Measurements from ENCODE around the gene CST7. TPM values are rescaled to one million over a fixed set of nuclear protein-coding genes. Genes with fewer than 3 reads are reported as not detected.

The CST7 gene
- total and polyA plus RNA-seq, 2 donors (not counting 3 experiments of a cell fraction or from before 2014, with no cell fraction given) = not detected

GRCh38 chr20:24984961-24985640, 36.0 kb downstream of the CST7 start:
- H4K20me1 ChIP-seq (replicated peaks; ENCODE audit: control insufficient read depth, extremely low read depth, insufficient read depth, low read length) = no peaks in the 10 kb centered on the region
- ChIA-PET CTCF (no interaction called here), POLR2A (no interaction called here)
- DNase-seq (ENCODE audit: low read depth, low spot score) (no peak), FAIRE-seq (no peak)
- no peaks in the 10 kb centered on the region for H3K9me3 ChIP-seq (replicated peaks; ENCODE audit: control insufficient read depth, insufficient read depth, low read length)
- dilution Hi-C loops (cut with MboI; ENCODE audit: extremely low pct_ligation_motif_present, low sequenced_read_pairs) (no loop called here), intact Hi-C loops (cut with micrococcal nuclease) (no loop called here)
- H2AFZ ChIP-seq (ENCODE audit: low read depth, low read length) = no peak overlapping the region
- BruUV-seq (replicated peaks) = no TSS peak
- TF ChIP-seq MYC (IDR thresholded peaks at IDR 0.05; ENCODE audit: low read depth, low read length) = no peak
- TF ChIP-seq FOS (IDR thresholded peaks at IDR 0.05; ENCODE audit: borderline replicate concordance, insufficient read depth, low read length) = no peak
- TF ChIP-seq MAX (IDR thresholded peaks at IDR 0.05; ENCODE audit: insufficient read depth, insufficient read length) = no peak
- TF ChIP-seq, protein P1, sequence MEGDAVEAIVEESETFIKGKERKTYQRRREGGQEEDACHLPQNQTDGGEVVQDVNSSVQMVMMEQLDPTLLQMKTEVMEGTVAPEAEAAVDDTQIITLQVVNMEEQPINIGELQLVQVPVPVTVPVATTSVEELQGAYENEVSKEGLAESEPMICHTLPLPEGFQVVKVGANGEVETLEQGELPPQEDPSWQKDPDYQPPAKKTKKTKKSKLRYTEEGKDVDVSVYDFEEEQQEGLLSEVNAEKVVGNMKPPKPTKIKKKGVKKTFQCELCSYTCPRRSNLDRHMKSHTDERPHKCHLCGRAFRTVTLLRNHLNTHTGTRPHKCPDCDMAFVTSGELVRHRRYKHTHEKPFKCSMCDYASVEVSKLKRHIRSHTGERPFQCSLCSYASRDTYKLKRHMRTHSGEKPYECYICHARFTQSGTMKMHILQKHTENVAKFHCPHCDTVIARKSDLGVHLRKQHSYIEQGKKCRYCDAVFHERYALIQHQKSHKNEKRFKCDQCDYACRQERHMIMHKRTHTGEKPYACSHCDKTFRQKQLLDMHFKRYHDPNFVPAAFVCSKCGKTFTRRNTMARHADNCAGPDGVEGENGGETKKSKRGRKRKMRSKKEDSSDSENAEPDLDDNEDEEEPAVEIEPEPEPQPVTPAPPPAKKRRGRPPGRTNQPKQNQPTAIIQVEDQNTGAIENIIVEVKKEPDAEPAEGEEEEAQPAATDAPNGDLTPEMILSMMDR (IDR thresholded peaks at IDR 0.05; ENCODE audit: extremely low read depth in 1 of 2, insufficient read depth in 1 of 2, low read depth in 1 of 2, low read length in 2 of 2) = no peak
- TF ChIP-seq GATA2 (IDR thresholded peaks at IDR 0.05; ENCODE audit: insufficient read depth, insufficient read length, low read depth, low read length) = no peak
- no peak for TF ChIP-seq POLR2A (IDR thresholded peaks at IDR 0.05; ENCODE audit: low read depth, low read length)
- no peak for TF ChIP-seq POLR2AphosphoS5 (IDR thresholded peaks at IDR 0.05; ENCODE audit: insufficient read depth, low read depth, low read length)
- TF ChIP-seq JUN (IDR thresholded peaks at IDR 0.05; ENCODE audit: borderline replicate concordance, insufficient read depth, insufficient read length, low read depth) = no peak
- TF ChIP-seq EZH2 (IDR thresholded peaks at IDR 0.05; ENCODE audit: borderline replicate concordance, low read depth, low read length, severe bottlenecking) = no peak
- H3K4me1 ChIP-seq (ENCODE audit: control insufficient read depth, extremely low read depth, insufficient read depth, low read length) = no peaks in the 10 kb centered on the region
- no peak overlapping the region for H3K4me2 ChIP-seq (ENCODE audit: insufficient read depth, low read length)
- no peak overlapping the region for H3K4me3 ChIP-seq (replicated peaks in 1 of 3; ENCODE audit: insufficient read depth in 1 of 3, low read depth in 1 of 3, low read length in 3 of 3)
- no peak overlapping the region for H3K27ac ChIP-seq (ENCODE audit: insufficient read depth, low read depth, low read length)
- H3K9ac ChIP-seq (replicated peaks; ENCODE audit: extremely low read depth, insufficient read depth, low read length) = no peak overlapping the region
- H3K36me3 ChIP-seq (ENCODE audit: control insufficient read depth in 2 of 2, extremely low read depth in 1 of 2, insufficient read depth in 2 of 2, low read length in 2 of 2) = peaks cover 2 to 5% of the 10 kb centered on the region in 2 experiments
- H3K9me1 ChIP-seq (replicated peaks; ENCODE audit: control insufficient read depth, extremely low read depth, insufficient read depth, low read length) = no peaks in the 10 kb centered on the region
- H3K79me2 ChIP-seq (ENCODE audit: control insufficient read depth, insufficient read depth, low read length) = peaks cover 31% of the 10 kb centered on the region
- no peaks in the 10 kb centered on the region for H3K27me3 ChIP-seq (ENCODE audit: control insufficient read depth in 2 of 2, insufficient read depth in 2 of 2, low read length in 2 of 2)

Data from endothelial cell of umbilical vein (primary cell).